Activated T-cell treated with anti-CD3 and anti-CD28 coated beads, Interleukin-2, amount 50 U/mL, for 72 hours (primary cell): ENCODE data around the gene ATAD2B. TPM values are rescaled to one million over a fixed set of nuclear protein-coding genes. Genes with fewer than 3 reads are reported as not detected.

Experiments used
- ATAC-seq, 2 donors: fragments of 150-1000 bp; cut with Tn5 transposase; replicated peaks in 1 of 2; 2 replicates each; pipeline ENCODE4 v1.10.0; 2021; ENCODE audit warnings: moderate library complexity in 2 of 2, mild to moderate bottlenecking in 1 of 2
- DNase-seq, 2 donors: peaks; one replicate each; pipeline ENCODE4 v3.0.0; 2021 to 2022; ENCODE audit warnings: mixed read lengths in 1 of 2
- H3K27ac Mint-ChIP-seq: one replicate; pipeline ENCODE4 v1.8.0; 2022; ENCODE audit warnings: mild to moderate bottlenecking, moderate library complexity, mixed read lengths
- H3K27me3 Mint-ChIP-seq: one replicate; pipeline ENCODE4 v1.8.0; 2022; ENCODE audit warnings: low read depth, mixed read lengths
- H3K36me3 Mint-ChIP-seq, 2 donors: one replicate each; pipeline ENCODE4 v1.8.0; 2022; ENCODE audit warnings: mixed read lengths in 2 of 2, mild to moderate bottlenecking in 1 of 2; ENCODE audit not compliant: insufficient read depth in 2 of 2
- H3K4me1 Mint-ChIP-seq: one replicate; pipeline ENCODE4 v1.8.0; 2022; ENCODE audit warnings: low read depth, mixed read lengths
- H3K4me3 Mint-ChIP-seq, 2 donors: one replicate each; pipeline ENCODE4 v1.8.0; 2022; ENCODE audit warnings: mild to moderate bottlenecking in 2 of 2, mixed read lengths in 2 of 2, moderate library complexity in 2 of 2
- H3K9me3 Mint-ChIP-seq, 2 donors: one replicate each; pipeline ENCODE4 v1.8.0; 2022; ENCODE audit warnings: mixed read lengths in 2 of 2
- total RNA-seq, 2 donors: library from RNA; stranded (reverse); gene quantifications; one replicate each; pipeline ENCODE4 v1.2.3, GENCODE V29; 2022

ATAD2B gene
- total RNA-seq, 2 donors from 2014 or later: 26.1 to 26.6 TPM

DNA sequence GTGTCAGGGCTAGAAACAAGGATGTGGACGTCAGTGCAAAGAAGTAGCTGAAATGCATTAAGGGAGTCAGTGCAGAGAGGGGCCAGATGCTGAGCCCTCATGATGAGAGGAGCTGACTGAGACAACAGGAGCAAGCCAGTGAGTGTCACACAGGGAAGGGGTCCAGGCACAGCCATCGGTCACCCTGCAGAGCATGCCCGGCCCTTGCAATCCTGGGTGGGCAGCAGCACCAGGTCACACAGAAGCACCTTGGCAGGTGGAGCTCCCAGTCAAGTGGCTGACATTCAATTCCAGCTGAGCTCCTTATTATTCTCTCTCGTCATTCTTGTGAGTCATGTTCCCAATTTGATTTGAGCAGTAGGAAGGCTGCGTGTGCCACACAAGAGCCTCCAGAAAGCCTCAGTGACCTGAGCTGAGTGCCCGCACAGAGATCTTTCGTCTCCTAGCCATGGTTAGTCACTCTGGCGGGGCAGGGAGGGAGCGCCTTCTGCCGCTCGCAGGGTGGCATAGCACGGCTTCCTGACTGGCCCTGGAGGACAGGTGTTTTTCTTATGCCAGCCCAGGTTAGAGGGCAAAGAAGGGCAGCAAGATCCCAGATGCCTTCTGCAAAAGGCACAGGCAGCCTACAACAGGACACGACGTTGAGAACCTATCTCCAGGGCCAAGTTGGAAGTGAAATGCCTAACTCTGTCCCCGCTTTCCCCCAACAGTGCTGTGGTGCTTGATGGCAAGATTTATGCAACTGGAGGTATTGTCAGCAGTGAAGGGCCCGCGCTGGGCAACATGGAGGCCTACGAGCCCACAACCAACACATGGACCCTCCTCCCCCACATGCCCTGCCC is 220.9 kb downstream of the ATAD2B start:
- no peak overlapping the region for H3K27ac Mint-ChIP-seq
- no peak for DNase-seq
- H3K27me3 Mint-ChIP-seq: no peaks in the 10 kb centered on the region
- H3K4me3 Mint-ChIP-seq: no peak overlapping the region
- H3K36me3 Mint-ChIP-seq: peaks cover 0 to 2% of the 10 kb centered on the region in 2 donors
- no peak for ATAC-seq
- no peaks in the 10 kb centered on the region for H3K9me3 Mint-ChIP-seq
- no peaks in the 10 kb centered on the region for H3K4me1 Mint-ChIP-seq

- Mint-ChIP-seq H3K4me3 (no peak overlapping the region), H3K27ac (no peak overlapping the region), H3K4me1 (no peaks in the 10 kb centered on the region), H3K36me3 (peaks cover 0 to 3% of the 10 kb centered on the region in 2 donors), H3K27me3 (no peaks in the 10 kb centered on the region), H3K9me3 (no peaks in the 10 kb centered on the region)
- no peak for DNase-seq
- ATAC-seq: no peak
Observed at GRCh38 chr2:23703583-23704385, 223.1 kb downstream of the ATAD2B start.

GRCh38 chr2:23703037-23703582 is 223.8 kb downstream of the ATAD2B start:
- no peaks in the 10 kb centered on the region for H3K4me1 Mint-ChIP-seq
- DNase-seq: no peak
- H3K27ac Mint-ChIP-seq: no peak overlapping the region
- no peak overlapping the region for H3K4me3 Mint-ChIP-seq
- ATAC-seq: no peak
- H3K9me3 Mint-ChIP-seq: no peaks in the 10 kb centered on the region
- no peaks in the 10 kb centered on the region for H3K27me3 Mint-ChIP-seq
- H3K36me3 Mint-ChIP-seq: peaks cover 0 to 3% of the 10 kb centered on the region in 2 donors

DNA sequence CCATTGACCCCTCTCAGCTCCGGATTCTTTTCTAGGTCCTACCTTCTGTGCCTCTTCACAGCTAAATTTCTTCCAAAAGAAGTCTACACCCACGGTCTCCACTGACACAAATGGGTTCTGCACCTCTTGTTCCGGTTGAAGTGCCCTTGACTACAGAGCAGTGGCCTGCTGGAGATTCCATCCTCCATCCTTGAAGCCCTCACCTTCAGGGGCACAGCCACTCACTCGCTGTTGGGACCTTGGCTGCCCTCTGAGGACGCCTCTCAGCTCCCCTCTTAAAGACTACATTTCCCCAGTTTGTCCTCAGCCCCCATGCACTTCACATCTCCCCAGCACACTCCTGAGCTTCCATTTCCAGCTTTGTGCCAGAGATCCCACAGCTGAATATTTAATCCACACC is 226.3 kb downstream of the ATAD2B start:
- no peak overlapping the region for H3K4me3 Mint-ChIP-seq
- ATAC-seq (no peak), DNase-seq (no peak)
- peaks cover 0 to 3% of the 10 kb centered on the region in 2 donors for H3K36me3 Mint-ChIP-seq
- no peak overlapping the region for H3K27ac Mint-ChIP-seq
- no peaks in the 10 kb centered on the region for H3K4me1 Mint-ChIP-seq
- H3K27me3 Mint-ChIP-seq: no peaks in the 10 kb centered on the region
- H3K9me3 Mint-ChIP-seq: no peaks in the 10 kb centered on the region

DNA sequence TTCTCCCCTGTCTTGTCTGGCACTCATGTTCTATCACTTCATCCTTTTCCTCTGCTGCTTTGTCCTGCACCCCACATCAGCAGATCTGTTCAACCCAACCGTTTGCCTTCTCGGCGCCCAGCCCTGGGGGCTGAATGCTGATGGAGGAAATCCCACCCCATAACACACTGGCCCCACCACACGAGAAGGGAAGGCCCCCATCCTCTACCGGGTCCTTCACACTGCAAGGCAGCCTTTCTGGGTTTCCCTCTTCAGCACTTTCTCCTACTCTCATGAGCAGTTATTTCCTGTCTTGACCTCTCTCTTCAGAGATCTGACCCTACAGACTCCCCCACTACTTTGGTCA is 227.4 kb downstream of the ATAD2B start:
- Mint-ChIP-seq H3K36me3 (peaks cover 0 to 3% of the 10 kb centered on the region in 2 donors), H3K9me3 (no peaks in the 10 kb centered on the region), H3K27me3 (no peaks in the 10 kb centered on the region), H3K4me1 (no peaks in the 10 kb centered on the region), H3K4me3 (no peak overlapping the region), H3K27ac (no peak overlapping the region)
- no peak for ATAC-seq
- no peak for DNase-seq

DNA sequence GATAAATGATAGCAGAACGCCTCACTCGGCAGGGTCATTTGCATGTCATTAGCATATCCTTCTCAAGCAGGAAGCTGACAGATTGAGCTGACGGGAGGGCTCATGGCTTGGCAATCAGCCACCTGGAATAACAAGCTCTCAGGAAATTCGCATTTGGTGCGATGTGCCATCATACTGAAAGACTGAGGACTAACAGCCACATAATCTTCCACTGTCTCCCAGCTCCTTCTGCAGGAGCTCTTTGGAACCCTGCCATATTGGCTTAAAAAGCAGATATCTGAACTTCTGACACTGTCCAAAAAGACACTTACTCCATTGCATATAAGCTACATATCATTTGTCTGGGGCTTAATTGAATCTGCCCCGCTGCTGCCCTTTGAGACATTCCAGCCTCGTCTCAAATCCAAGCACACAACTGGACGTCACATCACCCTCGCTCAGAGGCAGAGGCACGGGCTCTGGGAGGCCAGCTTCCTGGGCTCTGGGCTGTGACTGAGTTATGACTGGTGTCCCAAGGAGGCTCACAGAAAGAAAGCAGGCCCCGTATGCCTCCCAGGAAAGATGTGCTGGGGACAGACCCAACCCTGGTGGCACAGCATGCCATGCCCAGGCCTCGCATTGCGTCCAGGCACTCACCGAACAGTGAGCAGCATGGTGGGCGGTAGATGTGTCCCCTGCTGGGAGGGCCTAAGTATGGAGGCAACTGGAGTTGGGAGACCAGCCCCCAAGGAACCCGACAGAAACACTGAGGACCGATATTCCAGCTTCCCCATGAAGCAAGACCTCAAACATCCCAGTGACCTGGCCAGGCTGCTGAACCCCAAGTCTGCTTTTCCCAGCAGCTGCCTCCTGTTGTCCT is 228.0 kb downstream of the ATAD2B start:
- ATAC-seq (no peak), DNase-seq (no peak)
- H3K9me3 Mint-ChIP-seq: no peaks in the 10 kb centered on the region
- no peaks in the 10 kb centered on the region for H3K27me3 Mint-ChIP-seq
- H3K27ac Mint-ChIP-seq: no peak overlapping the region
- peaks cover 0 to 3% of the 10 kb centered on the region in 2 donors for H3K36me3 Mint-ChIP-seq
- no peaks in the 10 kb centered on the region for H3K4me1 Mint-ChIP-seq
- no peak overlapping the region for H3K4me3 Mint-ChIP-seq

Other genes with a start within 250 kb of the ATAD2B start
- 10 to 100 TPM; 14.3 to 16.4 TPM for gene UBXN2A, start 13.3 kb upstream of the ATAD2B start, total RNA-seq
- under 1 TPM; 0.24 to 0.35 TPM for gene MFSD2B, start 83.0 kb upstream of the ATAD2B start, total RNA-seq
- 10 to 100 TPM; 14.9 to 17.7 TPM for gene WDCP, start 120.3 kb upstream of the ATAD2B start, total RNA-seq
- 1 to 10 TPM; 2.2 to 4.2 TPM for gene FKBP1B, start 122.6 kb upstream of the ATAD2B start, total RNA-seq
- 100 to 1,000 TPM; 110 to 115 TPM for gene SF3B6, start 149.2 kb upstream of the ATAD2B start, total RNA-seq
- gene TP53I3, start 157.7 kb upstream of the ATAD2B start, total RNA-seq: 1 to 10 TPM; 1.8 to 4.0 TPM
- under 1 TPM; 0.29 to 0.72 TPM for gene PFN4, start 196.2 kb upstream of the ATAD2B start, total RNA-seq
- gene FAM228B, start 196.3 kb upstream of the ATAD2B start, total RNA-seq: 10 to 100 TPM; 18.0 to 18.7 TPM
- under 1 TPM; 0.14 to 0.60 TPM for gene FAM228A, start 247.9 kb upstream of the ATAD2B start, total RNA-seq